GDM1 (cell line): ENCODE data around the gene ABLIM2.
A peak's percentile ranks its signal among the peaks of the same experiment; 100 is the strongest.

ENCODE experiments used
- DNase-seq: peaks from one replicate; lab custom pipeline; 2025; lab: John Stamatoyannopoulos, UW

ABLIM2 gene

DNA sequence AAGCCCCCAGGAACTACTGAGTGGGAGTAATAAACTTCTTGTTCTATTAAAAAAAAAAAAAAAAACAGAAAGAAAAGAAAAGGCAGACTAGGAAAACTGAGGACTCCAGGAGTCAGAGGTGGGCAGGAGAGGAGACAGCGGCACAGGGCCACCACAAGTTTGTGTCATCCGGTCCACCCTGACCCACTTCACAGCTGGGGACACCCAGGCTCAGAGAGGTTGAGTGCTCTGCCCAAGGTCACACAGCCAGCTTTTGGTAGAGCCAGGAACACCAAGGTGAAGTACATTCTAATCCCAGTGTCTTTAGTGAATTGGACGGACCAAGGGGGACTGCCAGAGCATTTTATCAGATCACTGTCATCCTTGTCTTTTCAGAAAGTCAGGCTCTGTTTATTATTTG lies 16.4 kb upstream of the ABLIM2 start:
- DNase-seq = no peak

DNA sequence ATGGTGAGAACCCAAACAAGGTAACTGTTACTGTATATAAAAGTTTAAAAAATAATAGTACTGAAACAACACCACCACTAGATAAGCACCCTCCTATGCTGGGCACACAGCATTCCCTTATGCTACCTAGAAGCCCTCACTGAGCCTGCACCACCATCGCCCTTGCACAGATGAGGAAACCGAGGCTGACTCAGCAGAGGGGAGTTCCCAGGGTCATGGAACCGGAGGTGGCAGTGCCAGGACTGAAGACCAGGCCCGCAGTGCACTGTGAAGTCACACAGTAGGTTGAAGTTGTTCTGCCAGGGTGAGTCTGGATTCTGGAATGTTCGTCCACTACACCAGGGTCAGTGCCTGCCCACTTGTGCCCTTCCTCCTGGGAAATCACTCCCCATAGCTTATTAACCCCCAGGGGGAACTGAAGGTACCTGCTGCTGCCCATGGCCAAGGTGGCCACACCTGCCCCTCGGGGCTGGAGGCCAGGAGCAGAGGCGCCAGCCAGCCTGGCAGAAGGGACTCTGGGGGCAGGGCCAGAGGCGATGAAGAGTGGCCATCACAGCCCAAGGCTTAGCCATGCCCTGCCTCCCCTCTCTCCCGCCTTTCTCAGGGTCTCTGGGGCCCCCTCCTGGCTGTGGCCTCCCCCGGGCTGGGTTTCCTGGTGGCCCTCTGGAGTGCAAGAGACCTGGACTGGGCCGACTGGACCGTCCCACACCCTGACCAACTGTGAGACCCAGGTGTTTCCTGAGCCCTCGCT lies 15.1 kb upstream of the ABLIM2 start:
- DNase-seq = no peak

DNA sequence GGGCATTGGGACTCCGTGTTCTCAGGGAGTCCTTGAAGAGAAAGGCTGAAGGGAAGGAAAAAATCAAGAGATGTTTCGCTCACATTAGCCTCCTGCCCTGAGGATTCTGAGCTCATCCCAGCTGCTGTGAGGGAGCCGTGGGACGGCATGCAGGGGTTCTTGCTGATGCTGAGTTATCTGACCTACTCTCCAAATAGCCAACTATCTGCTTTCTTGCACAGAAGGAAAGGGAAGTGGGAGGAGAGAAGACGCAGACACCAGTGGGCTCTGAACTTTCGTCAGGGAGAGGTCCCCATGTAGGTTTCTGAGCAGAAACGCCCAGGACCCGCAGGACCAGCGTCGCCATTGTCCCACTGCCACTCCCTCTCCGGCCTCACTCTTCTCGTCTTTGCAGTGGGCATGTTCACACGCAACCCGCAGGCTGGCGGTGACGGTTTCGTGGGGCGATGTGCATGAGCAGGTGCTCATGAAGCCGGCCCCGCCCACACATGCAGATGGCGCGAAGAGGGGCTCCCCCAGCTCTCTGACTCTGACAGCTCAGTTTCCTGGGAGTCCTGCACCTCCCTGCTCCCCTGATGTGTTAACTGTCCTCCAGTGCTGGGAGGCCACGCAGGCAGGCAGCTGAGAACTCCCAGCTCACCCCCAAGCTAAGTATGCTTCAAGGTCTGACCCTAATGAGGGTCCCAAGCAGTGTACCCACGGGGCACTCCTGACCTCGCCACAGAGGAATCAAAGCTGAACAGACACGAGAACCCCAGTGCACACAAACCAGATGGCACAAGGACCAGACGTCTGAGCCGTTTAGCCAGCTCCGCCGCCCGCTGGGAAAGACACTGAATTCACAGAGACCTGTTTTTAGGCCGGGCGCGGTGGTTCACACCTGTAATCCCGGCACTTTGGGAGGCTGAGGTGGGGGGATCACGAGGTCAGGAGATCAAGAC lies 13.6 kb upstream of the ABLIM2 start:
- DNase-seq = no peak

DNA sequence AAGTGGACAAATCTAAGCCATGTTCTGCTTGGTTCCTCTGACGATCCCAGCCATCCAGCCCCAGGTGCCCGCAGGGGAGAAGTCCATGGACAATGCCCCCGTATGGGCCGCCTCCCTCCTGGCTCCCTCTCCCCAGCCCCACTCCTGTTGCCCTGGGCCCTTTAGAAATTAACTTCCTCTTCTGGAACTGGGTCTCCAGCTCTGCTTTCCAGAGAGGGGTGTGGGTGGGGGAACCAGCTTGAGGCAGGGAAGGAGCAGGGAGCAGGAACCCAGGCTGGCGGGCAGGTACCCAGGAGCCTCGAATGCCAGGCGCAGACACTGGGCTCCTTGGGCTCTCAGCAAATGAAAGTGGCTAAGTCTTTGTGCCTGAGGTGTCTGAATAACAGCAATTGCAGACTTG lies 12.7 kb upstream of the ABLIM2 start:
- peak; percentile 19 for DNase-seq

DNA sequence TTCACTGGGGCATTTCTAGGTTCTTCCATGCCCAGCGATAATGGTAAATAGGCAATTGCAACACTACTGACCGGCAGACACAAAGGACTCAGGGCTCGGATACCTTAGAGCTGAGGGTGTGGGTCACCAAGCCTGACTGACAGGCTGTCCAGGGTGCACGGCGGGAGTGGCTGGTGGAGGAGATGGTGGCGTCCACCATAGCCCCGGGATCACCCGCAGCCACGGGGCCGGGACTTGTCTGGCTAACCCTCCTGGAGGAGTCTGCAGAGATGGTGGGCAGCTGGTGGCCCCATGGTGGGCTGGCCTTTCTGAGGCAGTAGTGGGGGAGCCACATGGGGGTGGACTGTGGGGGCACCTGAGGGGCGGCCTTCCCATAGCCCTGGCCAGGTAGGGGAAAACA lies 11.7 kb upstream of the ABLIM2 start:
- no peak for DNase-seq

DNA sequence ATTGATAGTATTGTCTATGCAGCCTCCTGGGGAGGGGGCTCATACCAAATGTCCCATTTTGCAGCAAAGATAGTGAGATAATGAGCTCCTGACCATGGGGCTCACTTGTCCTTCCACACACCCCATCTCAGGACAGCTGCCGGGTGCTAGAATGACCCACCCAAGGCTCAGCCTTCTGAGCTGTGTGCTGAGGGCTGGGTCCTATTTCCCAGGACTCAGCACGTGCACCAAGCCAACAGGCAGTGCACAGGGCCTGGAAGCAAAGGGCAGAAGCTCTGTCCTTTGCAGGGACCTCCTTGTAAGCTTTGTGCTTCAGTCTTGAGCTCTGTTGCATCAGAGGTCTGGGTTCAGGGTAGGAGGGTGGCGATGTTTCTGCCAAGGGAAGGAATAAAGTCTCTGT lies 11.2 kb upstream of the ABLIM2 start:
- DNase-seq = no peak

DNA sequence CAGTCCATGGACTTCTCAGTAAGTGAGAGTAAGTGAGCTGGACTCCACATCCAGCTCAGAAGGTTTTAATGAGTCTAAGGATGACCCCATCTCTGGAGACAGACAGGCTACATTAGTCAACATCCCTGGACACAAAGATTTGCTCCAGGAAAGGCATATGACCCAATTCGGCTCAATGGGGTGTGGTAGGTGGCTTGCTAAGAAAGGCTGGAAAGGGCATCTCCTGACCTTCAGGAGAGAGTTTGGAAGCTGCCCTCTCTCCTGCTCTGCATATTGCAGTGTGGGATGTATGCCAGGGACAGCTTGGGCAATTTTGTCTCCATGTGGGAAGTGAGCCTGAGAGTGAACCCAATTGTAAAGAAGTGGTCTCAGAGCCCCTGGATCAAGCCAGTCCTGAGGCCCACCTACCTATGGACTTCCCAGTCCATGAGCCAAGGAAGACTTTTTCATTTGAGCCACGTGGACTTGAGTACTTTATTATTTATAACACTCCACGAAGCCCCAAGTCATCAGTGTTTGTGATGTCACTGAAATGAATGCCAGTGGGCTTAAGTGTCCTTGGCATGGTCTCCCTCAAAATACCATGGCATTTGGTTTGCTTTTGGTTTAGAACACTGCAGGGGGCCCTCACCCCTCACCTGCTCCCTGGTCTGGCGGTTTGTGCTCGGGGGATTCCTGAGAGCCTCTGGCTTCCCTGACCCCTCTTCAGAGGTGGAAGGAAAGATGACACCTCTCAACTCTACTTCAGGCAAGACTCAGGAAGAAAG lies 10.4 kb upstream of the ABLIM2 start:
- no peak for DNase-seq

DNA sequence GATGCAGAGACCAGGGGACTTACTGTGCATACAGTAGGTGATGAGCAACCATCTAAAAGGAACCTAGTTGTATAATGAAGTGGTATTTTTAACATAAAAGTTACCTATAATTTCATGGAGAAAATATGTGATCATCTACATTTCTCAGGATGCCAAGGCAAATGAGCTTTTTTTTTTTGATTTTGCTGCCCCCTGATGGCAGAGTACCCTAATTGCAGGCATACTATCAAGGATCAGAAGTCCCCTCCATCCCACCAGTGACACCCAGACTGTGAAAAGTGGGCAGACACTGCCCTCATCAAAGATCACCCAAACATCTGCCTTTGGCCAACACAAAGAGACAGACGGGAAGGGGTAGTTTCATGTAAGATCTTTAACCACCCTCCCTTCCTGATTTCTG lies 9.6 kb upstream of the ABLIM2 start:
- DNase-seq = no peak

DNA sequence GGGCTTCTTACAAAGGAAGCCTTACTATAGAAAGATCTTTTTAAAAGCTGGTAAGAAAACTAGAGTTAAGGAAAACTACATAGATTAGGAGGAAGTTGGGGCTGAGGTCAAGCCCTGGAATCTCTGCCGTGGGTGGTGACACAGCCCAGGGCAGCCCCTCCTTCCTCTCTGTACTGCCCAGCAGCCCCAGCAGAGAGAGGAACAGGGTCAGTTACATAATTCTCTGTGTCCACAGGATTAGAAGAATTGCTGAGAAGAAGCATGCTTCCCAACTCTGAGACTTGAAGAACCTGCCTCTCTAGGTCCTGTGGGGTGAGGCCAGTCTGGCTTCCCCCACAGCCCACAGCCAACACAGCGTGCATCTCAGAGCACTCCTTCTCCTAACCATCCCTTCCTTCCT lies 9.2 kb upstream of the ABLIM2 start:
- DNase-seq = no peak

DNA sequence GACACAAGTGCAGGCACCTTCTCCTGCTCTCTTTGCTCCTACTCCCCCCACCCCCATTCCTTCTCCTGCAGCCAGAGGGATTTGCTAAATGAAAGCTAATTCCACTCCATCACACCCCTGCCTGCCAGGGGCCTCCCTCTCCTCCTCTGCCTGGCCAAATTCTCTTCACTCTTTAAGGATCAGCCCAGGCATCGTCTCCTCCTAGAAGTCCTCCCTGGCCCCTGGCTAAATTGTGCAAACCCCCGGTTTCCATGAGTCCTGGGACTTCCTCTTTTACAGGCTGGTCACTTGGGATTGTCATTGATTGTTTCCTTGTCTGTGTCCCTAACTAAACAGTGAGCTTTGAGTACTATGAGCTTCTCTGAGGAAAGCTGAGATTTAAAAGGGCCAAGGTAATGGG lies 8.7 kb upstream of the ABLIM2 start:
- no peak for DNase-seq

DNA sequence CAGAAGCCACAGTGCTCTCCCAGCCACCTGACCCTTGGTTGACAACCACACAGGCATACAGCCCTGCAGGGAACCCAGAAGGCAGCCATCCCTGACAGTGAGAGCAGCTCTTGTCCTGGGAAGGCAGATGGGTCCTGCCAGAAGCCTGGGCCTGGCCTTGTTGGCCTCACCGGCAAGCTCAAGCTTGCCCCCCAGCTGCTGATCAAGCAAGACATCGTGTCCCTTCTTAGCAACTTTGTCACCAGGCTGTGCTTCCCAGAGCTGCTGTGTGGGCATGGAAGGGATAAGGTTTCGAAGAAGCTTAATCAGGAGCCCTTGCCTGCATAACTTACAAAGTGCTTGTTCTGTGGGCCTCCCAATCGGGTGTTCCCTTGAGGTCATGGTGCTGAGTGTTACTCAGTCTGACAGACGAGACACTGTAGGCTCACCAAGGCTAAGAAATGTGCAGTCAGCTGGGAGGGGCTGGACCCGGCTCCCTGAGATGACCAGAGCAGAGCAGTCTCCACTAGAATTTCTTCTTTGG lies 6.8 kb upstream of the ABLIM2 start:
- DNase-seq = no peak

DNA sequence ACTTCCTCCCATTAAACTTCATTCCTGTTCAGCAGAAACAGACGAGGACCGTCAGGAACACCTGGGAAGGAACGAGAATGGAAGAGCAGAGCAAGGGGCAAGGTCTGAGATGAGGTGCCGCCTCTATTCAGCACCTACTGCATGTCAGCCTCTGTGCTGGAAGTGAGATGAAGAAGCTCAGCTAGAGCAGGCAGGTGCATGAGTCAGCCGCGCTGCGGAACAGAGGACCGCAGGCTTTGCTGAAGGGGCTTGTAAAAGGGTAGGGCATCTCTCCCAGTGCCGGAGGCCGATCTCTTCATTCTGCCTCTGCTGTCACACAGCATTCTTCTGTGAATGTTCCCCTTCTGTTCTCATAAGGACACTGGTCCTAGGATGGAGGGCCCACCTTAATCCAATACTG lies 6.1 kb upstream of the ABLIM2 start:
- DNase-seq = no peak

DNA sequence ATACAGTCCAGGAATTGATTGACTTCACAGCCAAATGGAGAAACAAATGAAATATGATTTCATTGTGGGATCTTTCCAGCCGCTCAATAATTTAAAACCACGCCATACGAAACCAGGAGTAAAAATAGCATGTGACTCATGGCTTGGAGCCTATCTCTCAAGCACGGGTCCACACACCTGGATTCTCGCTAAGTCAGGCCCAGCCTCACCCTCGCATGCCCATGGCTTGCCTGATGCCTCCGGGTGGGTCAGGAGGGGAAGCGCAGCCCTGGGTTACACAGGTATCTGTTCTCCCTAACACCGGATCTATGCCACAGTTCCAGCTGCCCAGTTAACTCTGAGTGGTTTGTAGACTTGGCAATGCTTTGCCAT lies 5.6 kb upstream of the ABLIM2 start:
- no peak for DNase-seq

DNA sequence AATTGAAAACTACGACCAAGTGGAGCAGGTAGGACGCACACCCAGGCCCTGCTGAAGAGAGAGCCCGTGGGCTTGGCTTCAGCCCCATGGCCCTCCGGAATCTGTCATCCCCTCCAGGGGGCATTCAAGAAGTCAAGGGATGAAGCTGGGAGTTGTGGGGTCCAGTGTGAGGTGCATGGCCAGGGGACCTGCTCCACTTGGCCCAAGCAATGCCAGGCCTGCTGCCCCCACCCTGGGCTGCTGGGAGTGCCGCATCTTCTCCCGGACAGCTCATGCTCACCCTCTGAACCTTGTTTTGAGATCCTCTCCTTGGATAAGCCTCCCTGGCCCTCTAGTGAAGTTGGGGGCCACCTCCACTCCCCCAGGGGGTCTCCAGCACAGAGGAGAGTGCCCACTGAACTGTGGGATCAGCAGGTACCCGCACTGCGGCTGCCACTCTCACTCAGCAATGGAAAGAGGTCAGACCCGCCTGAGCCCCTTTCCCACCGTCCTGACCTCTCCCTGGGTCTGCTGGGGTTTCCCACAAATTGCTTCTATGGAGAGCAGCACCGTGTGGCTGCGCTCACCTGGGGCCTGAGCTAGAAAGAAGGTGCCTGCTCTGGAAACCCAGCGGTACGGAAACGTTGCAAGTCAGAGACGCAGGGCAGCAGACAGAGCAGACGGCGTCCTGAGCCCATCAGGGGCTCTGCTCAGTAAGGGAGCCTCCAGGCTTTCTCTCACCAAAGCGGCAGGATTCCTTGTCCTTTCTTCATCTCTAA lies 5.0 kb upstream of the ABLIM2 start:
- DNase-seq = no peak

DNA sequence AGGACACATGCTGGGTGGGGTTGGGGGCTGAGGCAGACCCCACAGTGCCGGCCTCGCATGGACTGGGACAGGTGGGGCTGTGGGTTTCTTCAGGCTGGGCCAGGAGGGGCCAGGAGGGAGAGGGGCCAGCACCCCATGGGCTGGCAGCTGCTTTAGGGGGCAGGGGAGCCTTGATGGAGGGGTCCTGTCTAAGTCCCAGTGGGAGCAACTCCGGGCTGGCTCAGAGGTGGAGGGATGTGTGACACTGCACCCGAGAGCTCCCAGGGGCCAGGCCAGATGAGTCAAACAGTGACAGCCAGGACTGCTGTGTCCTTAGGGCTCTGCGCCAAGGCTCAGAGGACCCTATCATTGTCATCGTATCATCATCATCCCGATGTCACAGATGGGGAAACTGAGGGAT lies 4.4 kb upstream of the ABLIM2 start:
- DNase-seq = no peak

DNA sequence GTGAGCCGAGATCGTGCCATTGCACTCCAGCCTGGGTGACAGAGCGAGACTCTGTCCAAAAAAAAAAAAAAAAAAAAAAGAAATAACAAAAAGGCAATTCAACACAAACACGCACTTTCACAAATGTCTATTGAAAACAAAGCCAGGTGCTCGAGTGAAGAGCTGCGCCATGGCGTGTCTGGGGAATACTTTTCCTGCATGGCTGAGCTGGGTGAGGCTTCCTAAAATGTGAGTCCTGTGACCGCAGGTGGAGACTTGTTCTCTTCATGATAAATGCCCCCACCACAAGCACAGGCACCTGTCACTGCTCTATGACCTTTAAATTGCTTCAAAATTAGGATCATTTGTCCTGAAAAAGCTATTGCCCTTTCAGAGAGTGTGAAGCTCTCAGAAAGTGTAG lies 4.0 kb upstream of the ABLIM2 start:
- no peak for DNase-seq

DNA sequence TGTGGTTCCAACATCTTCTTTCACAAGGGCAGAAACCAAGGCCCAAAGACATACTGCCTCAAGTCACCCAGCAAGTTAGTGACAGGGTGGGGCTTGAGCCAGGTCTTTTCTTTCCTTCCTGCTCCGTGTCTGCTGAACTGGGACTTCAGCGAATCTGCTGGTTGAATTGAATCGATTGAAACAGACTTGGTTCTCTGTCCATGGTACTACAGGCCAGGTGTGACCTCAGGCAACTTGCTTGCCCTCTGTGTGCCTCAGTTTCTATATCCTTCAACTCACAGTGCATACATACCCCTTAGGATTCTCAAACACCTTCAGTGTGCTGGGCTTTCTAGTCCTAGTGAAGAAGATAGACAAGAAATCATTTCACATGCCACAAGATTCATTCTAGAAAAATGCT lies 2.0 kb upstream of the ABLIM2 start:
- no peak for DNase-seq

DNA sequence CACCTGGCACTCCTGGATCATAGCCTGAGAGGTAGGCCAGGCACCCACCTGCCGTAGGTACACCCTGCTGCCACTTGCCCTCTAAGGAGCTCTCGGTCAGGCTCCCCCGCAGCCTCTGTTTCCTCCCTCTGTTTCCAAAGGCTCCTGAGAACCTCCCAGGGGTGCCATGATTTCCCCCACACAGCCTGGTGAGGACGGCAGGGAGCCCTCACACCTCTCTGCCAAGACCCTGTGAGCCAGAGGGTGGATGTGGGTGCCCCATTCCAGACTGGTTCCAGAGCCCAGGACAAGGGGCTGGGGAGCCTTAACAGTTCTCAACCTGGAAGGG lies 1.6 kb upstream of the ABLIM2 start:
- DNase-seq = no peak

DNA sequence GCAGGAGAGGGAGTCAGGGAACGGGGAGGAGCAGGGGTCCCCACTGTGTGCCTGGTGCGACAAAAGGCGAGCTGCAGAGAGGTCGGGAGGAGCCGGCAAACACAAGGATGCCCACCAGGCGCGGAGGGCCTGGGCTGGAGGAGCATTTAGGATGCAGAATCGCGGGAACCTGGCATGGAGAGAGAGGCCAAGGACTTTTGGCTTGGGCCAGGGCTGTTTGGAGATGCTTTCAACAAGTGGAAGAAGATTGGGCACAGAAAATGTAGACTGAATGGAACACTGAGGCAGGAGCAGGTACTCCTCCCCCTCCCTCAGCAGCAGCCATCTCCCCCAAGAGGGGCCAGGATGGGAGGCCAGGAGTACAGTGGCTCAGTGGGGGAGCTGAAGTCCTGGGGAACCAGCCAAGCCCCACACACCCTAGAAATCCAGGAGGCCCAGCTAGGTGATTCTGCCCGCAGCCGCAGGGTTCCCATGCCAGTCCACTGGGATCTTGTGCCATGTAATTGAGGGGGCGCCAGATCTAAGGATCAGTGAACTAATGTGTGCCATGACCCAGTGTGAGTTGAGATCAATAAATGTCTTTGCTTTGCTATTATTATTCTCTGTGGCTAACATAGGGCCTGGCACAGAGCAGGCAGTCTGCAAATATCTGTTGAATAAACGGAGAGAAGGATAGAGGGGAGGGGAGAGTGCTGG lies 1.1 kb upstream of the ABLIM2 start:
- no peak for DNase-seq

DNA sequence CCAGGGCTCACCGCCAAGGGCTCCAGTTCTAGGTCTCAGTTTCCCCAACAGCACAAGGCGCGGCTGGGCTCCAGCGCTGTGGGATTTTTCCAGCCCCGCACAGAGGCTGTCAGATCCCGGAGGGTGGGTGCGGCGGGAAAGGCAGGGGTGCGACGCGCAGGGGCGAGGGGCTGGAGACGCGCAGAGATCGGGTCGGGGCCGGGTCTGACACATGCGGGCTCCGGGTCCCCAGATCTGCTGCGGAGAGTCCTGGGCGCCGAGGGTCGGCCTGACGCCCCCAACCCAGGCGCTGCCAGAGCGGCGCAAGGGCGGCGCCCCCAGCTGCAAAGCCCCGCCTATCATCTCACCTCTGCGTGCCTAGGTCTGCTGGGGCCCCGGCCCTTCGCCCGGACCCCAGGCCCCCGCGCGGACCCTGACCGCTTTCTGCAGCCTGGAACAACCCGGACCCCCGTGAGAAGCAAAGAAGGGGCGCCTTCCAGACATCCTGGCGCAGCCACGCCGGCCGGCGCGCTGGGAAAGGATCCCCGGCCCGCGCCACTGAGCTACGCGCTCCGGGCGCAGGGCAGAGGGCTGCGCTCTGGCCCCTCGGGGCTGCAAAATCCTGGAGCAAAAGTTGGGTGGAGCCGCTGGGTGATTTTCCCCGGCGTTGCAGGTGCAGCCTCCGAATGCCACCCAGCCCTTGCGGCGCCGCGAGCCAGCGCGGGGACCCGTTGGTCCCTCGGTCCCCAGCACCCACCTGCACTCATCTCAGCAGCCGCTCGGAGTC lies 486 bp downstream of the ABLIM2 start:
- DNase-seq = no peak

DNA sequence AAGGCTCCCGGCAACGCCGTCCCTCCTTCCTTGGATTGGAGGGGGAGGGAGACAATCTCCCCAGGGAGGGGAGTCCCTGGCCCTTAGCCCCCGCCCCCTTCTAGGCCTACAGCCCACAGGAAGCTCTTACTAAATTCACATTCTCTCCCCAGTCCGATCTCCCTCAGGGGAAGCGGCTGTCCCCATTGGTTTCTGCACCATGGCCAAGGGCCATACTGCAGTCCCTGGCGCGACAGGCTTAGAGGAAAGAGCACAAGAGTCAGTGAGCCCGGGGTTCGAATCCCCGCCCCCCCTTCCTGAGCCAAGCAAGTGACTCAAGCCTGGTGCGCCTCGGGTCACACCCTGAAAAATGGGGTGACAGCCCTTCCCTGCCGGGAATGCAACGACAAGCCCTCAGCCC lies 1.1 kb downstream of the ABLIM2 start:
- DNase-seq = no peak
